Measurements from ENCODE around the gene CPT1B.

Gene CPT1B

GRCh38 chr22:50574383-50574755 is 3.9 kb downstream of the CPT1B start:
- TF ChIP-seq CTCF (IDR thresholded peaks at IDR 0.05; ENCODE audit: control insufficient read depth, extremely low read depth, insufficient read depth), result no peak
- DNase-seq (ENCODE audit: low read depth), result no peak
- H3K4me3 ChIP-seq (ENCODE audit: low read depth, low read length), result no peak overlapping the region

GRCh38 chr22:50573491-50574382 is 4.5 kb downstream of the CPT1B start:
- no peak for DNase-seq (ENCODE audit: low read depth)
- no peak overlapping the region for H3K4me3 ChIP-seq (ENCODE audit: low read depth, low read length)
- no peak for TF ChIP-seq CTCF (IDR thresholded peaks at IDR 0.05; ENCODE audit: control insufficient read depth, extremely low read depth, insufficient read depth)

GRCh38 chr22:50572965-50573364 is 5.3 kb downstream of the CPT1B start:
- H3K4me3 ChIP-seq (ENCODE audit: low read depth, low read length), result no peak overlapping the region
- no peak for TF ChIP-seq CTCF (IDR thresholded peaks at IDR 0.05; ENCODE audit: control insufficient read depth, extremely low read depth, insufficient read depth)
- no peak for DNase-seq (ENCODE audit: low read depth)

- no peak for TF ChIP-seq CTCF (IDR thresholded peaks at IDR 0.05; ENCODE audit: control insufficient read depth, extremely low read depth, insufficient read depth)
- DNase-seq (ENCODE audit: low read depth), result no peak
- no peak overlapping the region for H3K4me3 ChIP-seq (ENCODE audit: low read depth, low read length)
These were observed 6.7 kb downstream of the CPT1B start for GRCh38 chr22:50571264-50572175.

- no peak overlapping the region for H3K4me3 ChIP-seq (ENCODE audit: low read depth, low read length)
- TF ChIP-seq CTCF (IDR thresholded peaks at IDR 0.05; ENCODE audit: control insufficient read depth, extremely low read depth, insufficient read depth), result no peak
- no peak for DNase-seq (ENCODE audit: low read depth)
These were observed 7.4 kb downstream of the CPT1B start for GRCh38 chr22:50570861-50571260.

- TF ChIP-seq CTCF (IDR thresholded peaks at IDR 0.05; ENCODE audit: control insufficient read depth, extremely low read depth, insufficient read depth), result no peak
- H3K4me3 ChIP-seq (ENCODE audit: low read depth, low read length), result no peak overlapping the region
- DNase-seq (ENCODE audit: low read depth), result no peak
These were observed 8.2 kb downstream of the CPT1B start for GRCh38 chr22:50569896-50570535.

All from LNCaP clone FGC (cell line).